ENCODE measurements around the gene NF2. TPM values are rescaled to one million over a fixed set of nuclear protein-coding genes. Genes with fewer than 3 reads are reported as not detected.

NF2 gene
- total RNA-seq, 1 experiment from 2014 or later, result 190 TPM

DNA sequence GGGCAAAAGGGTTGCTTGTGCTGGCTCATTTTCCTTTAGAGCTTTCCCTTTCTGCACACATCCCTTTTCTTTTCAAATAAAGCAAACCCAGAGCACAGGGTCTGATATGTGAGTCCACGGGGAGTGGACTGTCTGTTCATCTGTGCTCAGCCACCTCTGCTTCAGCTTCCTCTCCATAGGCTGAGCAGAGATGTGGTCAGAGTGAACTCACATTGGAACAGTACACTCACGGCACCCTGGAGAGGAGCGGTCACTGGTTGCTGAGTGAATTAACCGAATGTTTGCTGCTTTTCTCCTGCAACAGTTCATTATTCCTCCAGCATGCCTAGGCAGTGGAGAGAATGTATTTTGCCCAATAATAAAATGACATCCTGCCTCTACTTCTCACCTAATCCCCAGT, 80.1 kb downstream of the NF2 start:
- ChIA-PET POLR2A (no interaction called here), CTCF (interaction anchor here (0.6 kb wide), 1 partner anchor 89 kb away, joined by 11 read pairs; no protein-coding TSS in a partner anchor)
- peaks cover 14% of the 10 kb centered on the region; the same call in 1 of the 2 replicates for H3K36me3 ChIP-seq (ENCODE audit: control insufficient read depth, insufficient read depth, low read length)
- no peaks in the 10 kb centered on the region for H3K9me3 ChIP-seq (ENCODE audit: control insufficient read depth, insufficient read depth, low read depth, low read length)
- ATAC-seq (no peak), DNase-seq (ENCODE audit: low read depth, low spot score) (no peak)
- intact Hi-C loops (cut with micrococcal nuclease; ENCODE audit: unreplicated experiment) (no loop called here), in situ Hi-C loops (cut with HindIII; ENCODE audit: low pct_unique_long_range_greater_than_20kb, low sequenced_read_pairs) (no loop called here)
- TF ChIP-seq POLR2AphosphoS5 (IDR thresholded peaks at IDR 0.05; ENCODE audit: low read depth, low read length), result no peak
- no peak for TF ChIP-seq REST (IDR thresholded peaks at IDR 0.05; ENCODE audit: insufficient read depth in 1 of 2, low read depth in 2 of 2, low read length in 1 of 2)
- TF ChIP-seq, protein P1, sequence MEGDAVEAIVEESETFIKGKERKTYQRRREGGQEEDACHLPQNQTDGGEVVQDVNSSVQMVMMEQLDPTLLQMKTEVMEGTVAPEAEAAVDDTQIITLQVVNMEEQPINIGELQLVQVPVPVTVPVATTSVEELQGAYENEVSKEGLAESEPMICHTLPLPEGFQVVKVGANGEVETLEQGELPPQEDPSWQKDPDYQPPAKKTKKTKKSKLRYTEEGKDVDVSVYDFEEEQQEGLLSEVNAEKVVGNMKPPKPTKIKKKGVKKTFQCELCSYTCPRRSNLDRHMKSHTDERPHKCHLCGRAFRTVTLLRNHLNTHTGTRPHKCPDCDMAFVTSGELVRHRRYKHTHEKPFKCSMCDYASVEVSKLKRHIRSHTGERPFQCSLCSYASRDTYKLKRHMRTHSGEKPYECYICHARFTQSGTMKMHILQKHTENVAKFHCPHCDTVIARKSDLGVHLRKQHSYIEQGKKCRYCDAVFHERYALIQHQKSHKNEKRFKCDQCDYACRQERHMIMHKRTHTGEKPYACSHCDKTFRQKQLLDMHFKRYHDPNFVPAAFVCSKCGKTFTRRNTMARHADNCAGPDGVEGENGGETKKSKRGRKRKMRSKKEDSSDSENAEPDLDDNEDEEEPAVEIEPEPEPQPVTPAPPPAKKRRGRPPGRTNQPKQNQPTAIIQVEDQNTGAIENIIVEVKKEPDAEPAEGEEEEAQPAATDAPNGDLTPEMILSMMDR (IDR thresholded peaks at IDR 0.05), result no peak
- no peak for TF ChIP-seq SIN3A (IDR thresholded peaks at IDR 0.05; ENCODE audit: borderline replicate concordance, insufficient read depth, low read depth, low read length)
- TF ChIP-seq TCF7L2 (IDR thresholded peaks at IDR 0.05; ENCODE audit: low read depth, low read length), result no peak
- H3K4me1 ChIP-seq (ENCODE audit: control insufficient read depth, insufficient read depth, low read length), result no peaks in the 10 kb centered on the region
- BruUV-seq (replicated peaks), result no TSS peak
- H3K27ac ChIP-seq (ENCODE audit: low read length), result no peak overlapping the region
- H3K4me3 ChIP-seq (ENCODE audit: low read depth in 2 of 2, low read length in 2 of 2), result no peak overlapping the region
- H3K27me3 ChIP-seq (ENCODE audit: control insufficient read depth, insufficient read depth, low read length), result no peaks in the 10 kb centered on the region

- POLR2A ChIA-PET, result no interaction called here
- no peaks in the 10 kb centered on the region for H3K9me3 ChIP-seq (ENCODE audit: control insufficient read depth, insufficient read depth, low read depth, low read length)
- in situ Hi-C loops (cut with HindIII; ENCODE audit: low pct_unique_long_range_greater_than_20kb, low sequenced_read_pairs) (no loop called here), intact Hi-C loops (cut with micrococcal nuclease; ENCODE audit: unreplicated experiment) (no loop called here)
- peaks cover 14% of the 10 kb centered on the region; the same call in 1 of the 2 replicates for H3K36me3 ChIP-seq (ENCODE audit: control insufficient read depth, insufficient read depth, low read length)
- ATAC-seq, result no peak
- no peaks in the 10 kb centered on the region for H3K27me3 ChIP-seq (ENCODE audit: control insufficient read depth, insufficient read depth, low read length)
- DNase-seq (ENCODE audit: low read depth, low spot score), result no peak
- CTCF ChIA-PET, result interaction anchor here (0.6 kb wide), 1 partner anchor 88 kb away, joined by 11 read pairs; no protein-coding TSS in a partner anchor
- no TSS peak for BruUV-seq (replicated peaks)
- no peak overlapping the region for H3K27ac ChIP-seq (ENCODE audit: low read length)
- H3K4me3 ChIP-seq (ENCODE audit: low read depth in 2 of 2, low read length in 2 of 2), result no peak overlapping the region
- TF ChIP-seq TCF7L2 (IDR thresholded peaks at IDR 0.05; ENCODE audit: low read depth, low read length), result no peak
- TF ChIP-seq, protein P1 (IDR thresholded peaks at IDR 0.05), result no peak
- TF ChIP-seq SIN3A (IDR thresholded peaks at IDR 0.05; ENCODE audit: borderline replicate concordance, insufficient read depth, low read depth, low read length), result no peak
- TF ChIP-seq POLR2AphosphoS5 (IDR thresholded peaks at IDR 0.05; ENCODE audit: low read depth, low read length), result no peak
- TF ChIP-seq REST (IDR thresholded peaks at IDR 0.05; ENCODE audit: insufficient read depth in 1 of 2, low read depth in 2 of 2, low read length in 1 of 2), result no peak
- H3K4me1 ChIP-seq (ENCODE audit: control insufficient read depth, insufficient read depth, low read length), result no peaks in the 10 kb centered on the region
Observed at GRCh38 chr22:29684244-29684643, 80.8 kb downstream of the NF2 start.
